ENCODE measurements around the gene NCOA1.

The NCOA1 gene

GRCh38 chr2:24491542-24492420 lies 727 bp downstream of the NCOA1 start:
- Histone ChIP-seq H2BK12ac (ENCODE audit: low read length) (no peak overlapping the region), H2BK5ac (ENCODE audit: low read depth, low read length, poor library complexity) (no peak overlapping the region), H3K9me3 (ENCODE audit: insufficient read depth, low read depth, low read length) (no peaks in the 10 kb centered on the region), H2AFZ (ENCODE audit: insufficient read depth, low read length, poor library complexity) (peak overlapping the region; percentile 71), H3K79me2 (ENCODE audit: control insufficient read depth, insufficient read depth, low read length, poor library complexity) (peaks cover 4% of the 10 kb centered on the region), H3K27me3 (ENCODE audit: insufficient read depth, low read length) (no peaks in the 10 kb centered on the region), H2BK120ac (ENCODE audit: insufficient read depth, low read length, poor library complexity) (peak overlapping the region; percentile 59), H3K79me1 (ENCODE audit: low read length) (peaks cover 4% of the 10 kb centered on the region), H3K9ac (ENCODE audit: low read length) (peak overlapping the region; percentile 97), H2AK5ac (ENCODE audit: low read length) (no peak overlapping the region), H3K36me3 (ENCODE audit: control insufficient read depth in 1 of 2, insufficient read depth in 2 of 2, low read length in 2 of 2) (no peaks in the 10 kb centered on the region), H4K12ac (ENCODE audit: low read depth, low read length) (no peak overlapping the region), H3K4me3 (ENCODE audit: low read depth, low read length) (peak overlapping the region; percentile 99), H4K8ac (ENCODE audit: low read depth, low read length) (peak overlapping the region; percentile 41), H3K27ac (ENCODE audit: low read depth, low read length) (peak overlapping the region; percentile 89), H4K91ac (ENCODE audit: low read depth, low read length) (no peak overlapping the region), H3K4me1 (ENCODE audit: control insufficient read depth in 1 of 2, insufficient read depth in 2 of 2, low read length in 2 of 2) (peaks cover 10 to 12% of the 10 kb centered on the region in 2 experiments), H3K14ac (ENCODE audit: low read length) (no peak overlapping the region), H3K18ac (ENCODE audit: low read length) (peak overlapping the region; percentile 46), H3K23ac (ENCODE audit: low read length) (no peak overlapping the region), H3K4ac (ENCODE audit: low read depth, low read length) (no peak overlapping the region), H3K4me2 (ENCODE audit: low read length) (peak overlapping the region; percentile 94)
- no CpG with 5 or more reads among the region's 100 CpGs for WGBS (ENCODE audit: extremely low coverage, insufficient coverage, insufficient read length)
- DNase-seq, result peak; percentile 30 to 46

GRCh38 chr2:24492421-24493279 lies 1.6 kb downstream of the NCOA1 start:
- no peak overlapping the region for H2AK5ac ChIP-seq (ENCODE audit: low read length)
- no peak overlapping the region for H2BK12ac ChIP-seq (ENCODE audit: low read length)
- no peak overlapping the region for H3K4ac ChIP-seq (ENCODE audit: low read depth, low read length)
- WGBS (ENCODE audit: extremely low coverage, insufficient coverage, insufficient read length), result no CpG with 5 or more reads among the region's 16 CpGs
- H3K9ac ChIP-seq (ENCODE audit: low read length), result peak overlapping the region; percentile 60
- H3K36me3 ChIP-seq (ENCODE audit: control insufficient read depth in 1 of 2, insufficient read depth in 2 of 2, low read length in 2 of 2), result no peaks in the 10 kb centered on the region
- no peak overlapping the region for H2AFZ ChIP-seq (ENCODE audit: insufficient read depth, low read length, poor library complexity)
- H3K4me2 ChIP-seq (ENCODE audit: low read length), result peak overlapping the region; percentile 94
- no peak overlapping the region for H3K23ac ChIP-seq (ENCODE audit: low read length)
- peak overlapping the region; percentile 99 for H3K4me3 ChIP-seq (ENCODE audit: low read depth, low read length)
- H3K27me3 ChIP-seq (ENCODE audit: insufficient read depth, low read length), result no peaks in the 10 kb centered on the region
- no peak overlapping the region for H3K27ac ChIP-seq (ENCODE audit: low read depth, low read length)
- peak in 1 of 2 donors; percentile 35 for DNase-seq
- H3K79me1 ChIP-seq (ENCODE audit: low read length), result peaks cover 4% of the 10 kb centered on the region
- H3K14ac ChIP-seq (ENCODE audit: low read length), result no peak overlapping the region
- H4K8ac ChIP-seq (ENCODE audit: low read depth, low read length), result no peak overlapping the region
- H3K18ac ChIP-seq (ENCODE audit: low read length), result no peak overlapping the region
- H3K4me1 ChIP-seq (ENCODE audit: control insufficient read depth in 1 of 2, insufficient read depth in 2 of 2, low read length in 2 of 2), result peaks cover 10 to 12% of the 10 kb centered on the region in 2 experiments
- H2BK120ac ChIP-seq (ENCODE audit: insufficient read depth, low read length, poor library complexity), result no peak overlapping the region
- H3K9me3 ChIP-seq (ENCODE audit: insufficient read depth, low read depth, low read length), result no peaks in the 10 kb centered on the region
- peaks cover 4% of the 10 kb centered on the region for H3K79me2 ChIP-seq (ENCODE audit: control insufficient read depth, insufficient read depth, low read length, poor library complexity)
- H4K91ac ChIP-seq (ENCODE audit: low read depth, low read length), result no peak overlapping the region
- no peak overlapping the region for H4K12ac ChIP-seq (ENCODE audit: low read depth, low read length)
- no peak overlapping the region for H2BK5ac ChIP-seq (ENCODE audit: low read depth, low read length, poor library complexity)

DNA sequence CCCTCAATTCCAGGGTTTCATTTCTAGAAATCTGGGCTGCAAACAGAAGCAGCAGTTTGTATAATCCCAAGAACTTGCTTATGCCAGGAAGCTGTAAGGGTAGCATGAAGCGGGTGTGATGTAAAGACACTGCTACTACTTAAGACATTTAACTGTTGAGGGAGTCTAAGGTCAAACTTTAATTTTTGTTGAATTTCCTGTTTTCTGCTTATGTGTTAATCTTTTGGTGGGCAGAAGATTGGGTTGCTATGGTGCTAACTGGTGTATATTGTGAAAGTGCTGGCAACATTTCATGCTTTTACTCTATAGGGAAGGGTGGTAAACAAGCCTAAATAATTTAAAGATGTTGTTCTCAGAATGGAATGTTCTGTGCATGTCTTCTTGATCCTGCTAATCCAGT lies 2.7 kb downstream of the NCOA1 start:
- H3K4me1 ChIP-seq (ENCODE audit: control insufficient read depth in 1 of 2, insufficient read depth in 2 of 2, low read length in 2 of 2), result peaks cover 10 to 12% of the 10 kb centered on the region in 2 experiments
- peaks cover 4% of the 10 kb centered on the region for H3K79me2 ChIP-seq (ENCODE audit: control insufficient read depth, insufficient read depth, low read length, poor library complexity)
- H4K12ac ChIP-seq (ENCODE audit: low read depth, low read length), result no peak overlapping the region
- H2AFZ ChIP-seq (ENCODE audit: insufficient read depth, low read length, poor library complexity), result no peak overlapping the region
- no peak overlapping the region for H2BK12ac ChIP-seq (ENCODE audit: low read length)
- H2BK120ac ChIP-seq (ENCODE audit: insufficient read depth, low read length, poor library complexity), result no peak overlapping the region
- no peaks in the 10 kb centered on the region for H3K9me3 ChIP-seq (ENCODE audit: insufficient read depth, low read depth, low read length)
- peaks cover 4% of the 10 kb centered on the region for H3K79me1 ChIP-seq (ENCODE audit: low read length)
- H3K9ac ChIP-seq (ENCODE audit: low read length), result no peak overlapping the region
- no peak overlapping the region for H3K23ac ChIP-seq (ENCODE audit: low read length)
- no peak overlapping the region for H2BK5ac ChIP-seq (ENCODE audit: low read depth, low read length, poor library complexity)
- peak; percentile 53 to 94 for DNase-seq
- H3K27me3 ChIP-seq (ENCODE audit: insufficient read depth, low read length), result no peaks in the 10 kb centered on the region
- H4K91ac ChIP-seq (ENCODE audit: low read depth, low read length), result no peak overlapping the region
- H2AK5ac ChIP-seq (ENCODE audit: low read length), result no peak overlapping the region
- WGBS (ENCODE audit: extremely low coverage, insufficient coverage, insufficient read length), result no CpG with 5 or more reads among the region's 1 CpG
- no peak overlapping the region for H3K4me2 ChIP-seq (ENCODE audit: low read length)
- no peak overlapping the region for H3K4ac ChIP-seq (ENCODE audit: low read depth, low read length)
- no peak overlapping the region for H4K8ac ChIP-seq (ENCODE audit: low read depth, low read length)
- no peak overlapping the region for H3K18ac ChIP-seq (ENCODE audit: low read length)
- H3K27ac ChIP-seq (ENCODE audit: low read depth, low read length), result no peak overlapping the region
- no peak overlapping the region for H3K14ac ChIP-seq (ENCODE audit: low read length)
- H3K36me3 ChIP-seq (ENCODE audit: control insufficient read depth in 1 of 2, insufficient read depth in 2 of 2, low read length in 2 of 2), result no peaks in the 10 kb centered on the region
- H3K4me3 ChIP-seq (ENCODE audit: low read depth, low read length), result no peak overlapping the region

DNA sequence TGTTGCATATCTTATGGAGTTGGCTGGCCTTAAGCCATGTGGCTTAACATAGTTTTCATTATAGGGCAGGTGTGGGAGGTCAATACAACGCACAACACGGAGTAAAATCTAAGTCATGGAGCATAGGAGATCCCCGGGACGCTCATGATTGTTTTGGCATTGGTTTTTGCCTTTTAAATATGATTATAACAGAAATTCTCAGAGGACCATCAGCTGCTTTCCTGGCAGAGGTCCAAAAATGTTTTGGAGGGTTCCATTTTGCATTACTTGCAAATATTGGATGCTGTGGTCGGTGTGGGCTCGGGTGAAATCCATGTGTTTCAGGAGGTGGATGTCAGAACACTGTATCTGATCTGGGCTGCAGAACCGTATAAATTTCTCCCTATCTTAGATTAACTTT lies 3.4 kb downstream of the NCOA1 start:
- peaks cover 10 to 12% of the 10 kb centered on the region in 2 experiments for H3K4me1 ChIP-seq (ENCODE audit: control insufficient read depth in 1 of 2, insufficient read depth in 2 of 2, low read length in 2 of 2)
- no peak overlapping the region for H3K4me3 ChIP-seq (ENCODE audit: low read depth, low read length)
- no peak overlapping the region for H4K91ac ChIP-seq (ENCODE audit: low read depth, low read length)
- no peak overlapping the region for H3K14ac ChIP-seq (ENCODE audit: low read length)
- no peak overlapping the region for H3K23ac ChIP-seq (ENCODE audit: low read length)
- peak; percentile 44 to 81 for DNase-seq
- H3K9ac ChIP-seq (ENCODE audit: low read length), result no peak overlapping the region
- H2BK5ac ChIP-seq (ENCODE audit: low read depth, low read length, poor library complexity), result no peak overlapping the region
- no peaks in the 10 kb centered on the region for H3K36me3 ChIP-seq (ENCODE audit: control insufficient read depth in 1 of 2, insufficient read depth in 2 of 2, low read length in 2 of 2)
- no peak overlapping the region for H3K4me2 ChIP-seq (ENCODE audit: low read length)
- no peak overlapping the region for H4K12ac ChIP-seq (ENCODE audit: low read depth, low read length)
- H3K18ac ChIP-seq (ENCODE audit: low read length), result no peak overlapping the region
- no CpG with 5 or more reads among the region's 7 CpGs for WGBS (ENCODE audit: extremely low coverage, insufficient coverage, insufficient read length)
- no peak overlapping the region for H2AFZ ChIP-seq (ENCODE audit: insufficient read depth, low read length, poor library complexity)
- no peak overlapping the region for H3K27ac ChIP-seq (ENCODE audit: low read depth, low read length)
- peaks cover 4% of the 10 kb centered on the region for H3K79me2 ChIP-seq (ENCODE audit: control insufficient read depth, insufficient read depth, low read length, poor library complexity)
- no peaks in the 10 kb centered on the region for H3K27me3 ChIP-seq (ENCODE audit: insufficient read depth, low read length)
- H2AK5ac ChIP-seq (ENCODE audit: low read length), result no peak overlapping the region
- H2BK12ac ChIP-seq (ENCODE audit: low read length), result no peak overlapping the region
- no peak overlapping the region for H4K8ac ChIP-seq (ENCODE audit: low read depth, low read length)
- no peaks in the 10 kb centered on the region for H3K9me3 ChIP-seq (ENCODE audit: insufficient read depth, low read depth, low read length)
- H2BK120ac ChIP-seq (ENCODE audit: insufficient read depth, low read length, poor library complexity), result no peak overlapping the region
- peaks cover 4% of the 10 kb centered on the region for H3K79me1 ChIP-seq (ENCODE audit: low read length)
- no peak overlapping the region for H3K4ac ChIP-seq (ENCODE audit: low read depth, low read length)
